IMR-90 (cell line): ENCODE measurements around the gene TTC3. TPM values are rescaled to one million over a fixed set of nuclear protein-coding genes. Genes with fewer than 3 reads are reported as not detected.

Experiments
- ATAC-seq: fragments of 200-7000 bp; cut with Tn5 transposase; 2 replicates; pipeline ENCODE4 v1.9.1; 2020; ENCODE audit warnings: low read depth, mild to moderate bottlenecking, moderate library complexity
- BruUV-seq: library from RNA; stranded (reverse); fragments of 400-500 nt; replicated peaks from 2 replicates; lab custom pipeline; 2021; lab: Mats Ljungman, UMichigan
- CTCF ChIA-PET: fragments of 300-600 bp; formaldehyde crosslinking; extraction: SDS; loops from one replicate; lab custom pipeline; 2021; ENCODE audit warnings: antibody characterized with exemption; lab: Yijun Ruan, JAX
- POLR2A ChIA-PET: fragments of 300-600 bp; sonication (Branson Sonifier 250); formaldehyde crosslinking; loops from one replicate; lab custom pipeline; 2022; ENCODE audit warnings: antibody characterized with exemption; ENCODE audit not compliant: unreplicated experiment; lab: Charles Lee
- DNase-seq: peaks from one replicate; pipeline ENCODE4 v3.0.0; 2013
- H2AFZ ChIP-seq: replicated peaks from 2 replicates; pipeline ENCODE3; 2013; ENCODE audit warnings: low read length, mild to moderate bottlenecking; ENCODE audit not compliant: poor library complexity
- H2AK5ac ChIP-seq: 2 replicates; pipeline ENCODE4 v1.6.1; 2013; ENCODE audit warnings: low read depth, low read length, inconsistent platforms
- H2AK9ac ChIP-seq: replicated peaks from 2 replicates; pipeline ENCODE3; 2013; ENCODE audit warnings: mild to moderate bottlenecking, low read depth, low read length, moderate library complexity; ENCODE audit not compliant: poor library complexity
- H2BK120ac ChIP-seq: 2 replicates; pipeline ENCODE4 v1.6.1; 2013; ENCODE audit warnings: low read depth, low read length, inconsistent platforms
- H2BK15ac ChIP-seq: 3 replicates; pipeline ENCODE4 v1.6.1; 2013; ENCODE audit warnings: low read depth, low read length, inconsistent platforms
- H2BK20ac ChIP-seq: 2 replicates; pipeline ENCODE4 v1.6.1; 2013; ENCODE audit warnings: low read depth, mild to moderate bottlenecking, inconsistent platforms, low read length, moderate library complexity
- H2BK5ac ChIP-seq: 2 replicates; pipeline ENCODE4 v1.6.1; 2013; ENCODE audit warnings: mild to moderate bottlenecking, low read depth, low read length, inconsistent platforms; ENCODE audit not compliant: poor library complexity, severe bottlenecking
- H3K14ac ChIP-seq: replicated peaks from 2 replicates; pipeline ENCODE4 v1.6.1; 2013; ENCODE audit warnings: low read depth, low read length, inconsistent platforms
- H3K18ac ChIP-seq: 2 replicates; pipeline ENCODE4 v1.6.1; 2013; ENCODE audit warnings: low read depth, low read length, control low read depth
- H3K23ac ChIP-seq: 2 replicates; pipeline ENCODE4 v1.6.1; 2013; ENCODE audit warnings: low read depth, low read length, inconsistent platforms
- H3K27ac ChIP-seq: 2 replicates; pipeline ENCODE4 v1.5.1; 2013; ENCODE audit warnings: mild to moderate bottlenecking, control low read depth, low read length; ENCODE audit not compliant: insufficient read depth
- H3K27me3 ChIP-seq: 2 replicates; pipeline ENCODE4 v1.6.1; 2013; ENCODE audit warnings: low read length; ENCODE audit not compliant: control insufficient read depth, insufficient read depth
- H3K36me3 ChIP-seq: 2 replicates; pipeline ENCODE4 v1.6.1; 2013; ENCODE audit warnings: low read length, mixed read lengths; ENCODE audit not compliant: control insufficient read depth, insufficient read depth
- H3K4ac ChIP-seq: 2 replicates; pipeline ENCODE4 v1.6.1; 2013; ENCODE audit warnings: low read depth, low read length, inconsistent platforms
- H3K4me1 ChIP-seq: 2 replicates; pipeline ENCODE4 v1.6.1; 2013; ENCODE audit warnings: low read length, mixed read lengths; ENCODE audit not compliant: control insufficient read depth, insufficient read depth
- H3K4me2 ChIP-seq: 2 replicates; pipeline ENCODE4 v1.6.1; 2013; ENCODE audit warnings: low read depth, mild to moderate bottlenecking, control low read depth, low read length, moderate library complexity
- H3K4me3 ChIP-seq: 2 replicates; pipeline ENCODE4 v1.5.1; 2013; ENCODE audit warnings: low read depth, mild to moderate bottlenecking, control low read depth, low read length, moderate library complexity; ENCODE audit not compliant: insufficient read depth
- H3K56ac ChIP-seq: 2 replicates; pipeline ENCODE4 v1.6.1; 2013; ENCODE audit warnings: low read length, inconsistent platforms; ENCODE audit not compliant: insufficient read depth; ENCODE audit errors: extremely low read depth
- H3K79me1 ChIP-seq, 2 experiments: 2 replicates each; pipeline ENCODE4 v1.6.1; 2013; ENCODE audit warnings: low read length in 2 of 2, inconsistent platforms in 1 of 2, low read depth in 1 of 2
- H3K9ac ChIP-seq: 2 replicates; pipeline ENCODE4 v1.6.1; 2013; ENCODE audit warnings: low read depth, low read length, control low read depth
- H3K9me1 ChIP-seq: 2 replicates; pipeline ENCODE4 v1.6.1; 2013; ENCODE audit warnings: low read length, inconsistent platforms; ENCODE audit not compliant: insufficient read depth
- H3K9me3 ChIP-seq: 2 replicates; pipeline ENCODE4 v1.6.1; 2013; ENCODE audit warnings: low read length; ENCODE audit not compliant: control insufficient read depth, insufficient read depth
- H4K20me1 ChIP-seq: 2 replicates; pipeline ENCODE4 v1.6.1; 2013; ENCODE audit warnings: low read length, inconsistent platforms; ENCODE audit not compliant: insufficient read depth
- H4K5ac ChIP-seq: 2 replicates; pipeline ENCODE4 v1.6.1; 2013; ENCODE audit warnings: mild to moderate bottlenecking, low read depth, low read length, control low read depth
- H4K8ac ChIP-seq, 2 experiments: 2 replicates each; pipeline ENCODE4 v1.6.1; 2013; ENCODE audit warnings: low read depth in 2 of 2, low read length in 2 of 2, control low read depth in 1 of 2, inconsistent platforms in 1 of 2
- H4K91ac ChIP-seq: 2 replicates; pipeline ENCODE4 v1.6.1; 2013; ENCODE audit warnings: low read depth, low read length, inconsistent platforms; ENCODE audit not compliant: insufficient read depth
- CEBPB ChIP-seq: IDR thresholded peaks from 2 replicates; pipeline ENCODE4 v1.6.1; 2012; ENCODE audit warnings: low read depth, low read length, improper control_type of control experiment
- POLR2A ChIP-seq: IDR thresholded peaks from 2 replicates; pipeline ENCODE4 v1.6.1; 2012; ENCODE audit warnings: mild to moderate bottlenecking, low read depth, low read length
- SMC3 ChIP-seq: fragments of 150-350 bp; IDR thresholded peaks from 2 replicates; pipeline ENCODE4 v1.6.1; 2016; ENCODE audit warnings: low read depth, mild to moderate bottlenecking, antibody characterized with exemption, low read length, moderate library complexity
- dilution Hi-C: fragments of 300-500 bp; cut with HindIII; formaldehyde crosslinking; loops from one replicate; pipeline ENCODE4 v1.14.3; 2018; ENCODE audit warnings: low sequenced_read_pairs; ENCODE audit not compliant: unreplicated experiment
- in situ Hi-C: fragments of 300-500 bp; cut with MboI; formaldehyde crosslinking; loops from 3 replicates; pipeline ENCODE4 v1.14.3; 2019; ENCODE audit warnings: low sequenced_read_pairs, inconsistent platforms, mixed read lengths
- intact Hi-C: fragments of 100-400 bp; cut with micrococcal nuclease; formaldehyde crosslinking; loops from 2 replicates; pipeline ENCODE4 v1.10.0; 2022
- polyA plus RNA-seq, 3 experiments: library from polyadenylated mRNA; depleted of rRNA; stranded (reverse); fragments of >200 nt; gene quantifications; 2 replicates each; pipeline ENCODE4 v1.2.3, GENCODE V29; 2012; ENCODE audit warnings: low replicate concordance in 1 of 3
- total RNA-seq: library from RNA; depleted of rRNA; stranded (reverse); fragments of >200 nt; gene quantifications from 2 replicates; pipeline ENCODE4 v1.2.3, GENCODE V29; 2012

Gene TTC3
- total and polyA plus RNA-seq, 2 of the 4 experiments (the other 2 are of a cell fraction): 96.7 to 293 TPM

GRCh38 chr21:37082856-37083528, 9.9 kb downstream of the TTC3 start:
- Histone ChIP-seq H3K18ac (no peak overlapping the region), H3K9me3 (no peaks in the 10 kb centered on the region), H3K27me3 (no peaks in the 10 kb centered on the region), H4K20me1 (peaks cover 80% of the 10 kb centered on the region), H3K79me1 (peaks cover 12 to 51% of the 10 kb centered on the region in 2 experiments), H3K4ac (no peak overlapping the region), H3K36me3 (0 out of 2 replicates have a peak, but pooled peaks cover 1% of the 10 kb centered on the region), H2AFZ (no peak overlapping the region), H2BK120ac (no peak overlapping the region), H3K56ac (no peak overlapping the region), H3K4me2 (no peak overlapping the region), H4K8ac (no peak overlapping the region), H3K14ac (0 out of 2 replicates have a peak overlapping the region, but pooled peaks have one; percentile 6), H2BK20ac (no peak overlapping the region), H4K5ac (no peak overlapping the region), H2AK9ac (no peak overlapping the region), H2BK5ac (no peak overlapping the region), H3K9me1 (peaks cover 8% of the 10 kb centered on the region), H3K27ac (no peak overlapping the region), H4K91ac (no peak overlapping the region), H3K4me1 (peaks cover 4% of the 10 kb centered on the region; the same call in 1 of the 2 replicates), H2BK15ac (no peak overlapping the region), H3K9ac (no peak overlapping the region), H3K23ac (peak overlapping the region; percentile 38; the same call in 1 of the 2 replicates), H2AK5ac (no peak overlapping the region), H3K4me3 (no peak overlapping the region)
- ChIA-PET POLR2A (no interaction called here), CTCF (interaction anchor here (0.9 kb wide), 1 partner anchor 106 kb away, joined by 3 read pairs; no protein-coding TSS in a partner anchor)
- intact Hi-C loops (loop anchor here (10.0 kb wide), 1 partner anchor 578 kb away; no protein-coding TSS in a partner anchor), dilution Hi-C loops (no loop called here), in situ Hi-C loops (no loop called here)
- ATAC-seq (no peak), DNase-seq (no peak)
- no TSS peak for BruUV-seq
- TF ChIP-seq CEBPB (peak; percentile 83), POLR2A (no peak), SMC3 (no peak)
